ENCODE data around the gene GSTT4.
"Not testable (repeated sequence)": the region's sequence is repeated elsewhere in the genome, so short reads cannot be mapped to it uniquely, and the experiment has no call there.

DNA sequence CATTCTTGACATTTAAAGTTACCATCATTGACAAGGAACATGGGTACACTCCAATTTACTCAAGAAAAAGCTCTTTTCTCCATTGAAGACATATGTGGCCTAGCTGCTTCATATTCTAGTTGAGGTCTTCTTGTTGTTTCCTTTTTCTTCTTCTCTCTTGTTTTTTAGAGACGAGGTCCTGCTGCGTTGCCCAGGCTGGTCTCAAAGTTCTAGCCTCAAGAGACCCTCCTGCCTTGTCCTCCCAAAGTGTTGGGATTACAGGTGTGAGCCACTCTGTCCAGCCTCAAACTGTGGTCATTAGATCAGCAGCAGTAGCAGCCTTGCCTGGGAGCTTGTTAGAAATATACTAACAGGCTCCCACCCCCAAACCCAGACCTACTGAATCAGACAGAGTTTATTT, 12.2 kb downstream of the GSTT4 start:
- TF ChIP-seq POLR2AphosphoS5 (IDR thresholded peaks at IDR 0.05; ENCODE audit: borderline replicate concordance, low read depth, low read length); EZH2 (IDR thresholded peaks at IDR 0.05); FOXP2 (optimal IDR thresholded peaks at IDR 0.05; ENCODE audit: control extremely low read depth, extremely low read length, insufficient read depth): not testable (repeated sequence)

Measured in SK-N-MC (cell line).